Suppressor macrophage treated with lipopolysaccharide for 4 hours (primary cell): ENCODE data around the gene PAPPA2.
"Not testable (repeated sequence)": the region's sequence is repeated elsewhere in the genome, so short reads cannot be mapped to it uniquely, and the experiment has no call there.

ENCODE experiments used
- DNase-seq: peaks from one replicate; pipeline ENCODE4 v3.0.0-alpha.2; 2020

The PAPPA2 gene, protein sequence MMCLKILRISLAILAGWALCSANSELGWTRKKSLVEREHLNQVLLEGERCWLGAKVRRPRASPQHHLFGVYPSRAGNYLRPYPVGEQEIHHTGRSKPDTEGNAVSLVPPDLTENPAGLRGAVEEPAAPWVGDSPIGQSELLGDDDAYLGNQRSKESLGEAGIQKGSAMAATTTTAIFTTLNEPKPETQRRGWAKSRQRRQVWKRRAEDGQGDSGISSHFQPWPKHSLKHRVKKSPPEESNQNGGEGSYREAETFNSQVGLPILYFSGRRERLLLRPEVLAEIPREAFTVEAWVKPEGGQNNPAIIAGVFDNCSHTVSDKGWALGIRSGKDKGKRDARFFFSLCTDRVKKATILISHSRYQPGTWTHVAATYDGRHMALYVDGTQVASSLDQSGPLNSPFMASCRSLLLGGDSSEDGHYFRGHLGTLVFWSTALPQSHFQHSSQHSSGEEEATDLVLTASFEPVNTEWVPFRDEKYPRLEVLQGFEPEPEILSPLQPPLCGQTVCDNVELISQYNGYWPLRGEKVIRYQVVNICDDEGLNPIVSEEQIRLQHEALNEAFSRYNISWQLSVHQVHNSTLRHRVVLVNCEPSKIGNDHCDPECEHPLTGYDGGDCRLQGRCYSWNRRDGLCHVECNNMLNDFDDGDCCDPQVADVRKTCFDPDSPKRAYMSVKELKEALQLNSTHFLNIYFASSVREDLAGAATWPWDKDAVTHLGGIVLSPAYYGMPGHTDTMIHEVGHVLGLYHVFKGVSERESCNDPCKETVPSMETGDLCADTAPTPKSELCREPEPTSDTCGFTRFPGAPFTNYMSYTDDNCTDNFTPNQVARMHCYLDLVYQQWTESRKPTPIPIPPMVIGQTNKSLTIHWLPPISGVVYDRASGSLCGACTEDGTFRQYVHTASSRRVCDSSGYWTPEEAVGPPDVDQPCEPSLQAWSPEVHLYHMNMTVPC (N-terminal part only)

DNA sequence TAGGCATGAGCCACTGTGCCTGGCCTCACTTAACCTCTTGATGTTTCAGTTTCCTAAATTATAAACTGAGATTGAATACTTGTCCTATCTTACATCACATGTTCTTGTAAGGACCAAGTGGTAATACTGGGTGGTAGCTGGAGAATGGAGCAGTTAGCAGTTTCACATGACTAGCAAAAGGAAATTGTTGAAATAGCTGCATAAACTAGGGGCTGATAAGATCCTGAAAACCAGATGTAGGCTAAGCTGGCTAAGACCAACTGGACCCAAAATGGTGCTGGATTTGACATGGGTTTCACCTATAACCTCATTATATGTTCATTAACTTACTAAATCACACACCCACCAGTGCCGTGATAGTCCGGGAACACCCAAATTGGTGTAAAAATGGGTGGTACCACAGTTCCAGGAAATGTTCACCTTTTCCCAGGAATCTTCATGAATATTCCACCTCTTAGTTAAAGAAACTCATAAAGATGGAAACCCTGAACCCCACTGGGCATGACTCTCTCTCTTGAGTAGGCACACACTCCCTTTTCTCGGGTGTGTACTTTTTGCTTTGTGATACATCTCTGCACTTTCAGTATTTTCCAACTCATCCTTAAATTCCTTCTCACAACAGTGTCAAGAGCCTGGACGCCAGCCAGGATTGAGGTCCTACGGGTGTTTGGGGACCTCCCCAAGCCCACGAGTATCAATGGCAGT lies at the start of gene PAPPA2:
Gene PAPPA2, plus strand, starts transcription at position 502 of the 705 bp plus-strand sequence. CDS start 93,148 bp downstream, outside the sequence.
- DNase-seq: no peak

DNA sequence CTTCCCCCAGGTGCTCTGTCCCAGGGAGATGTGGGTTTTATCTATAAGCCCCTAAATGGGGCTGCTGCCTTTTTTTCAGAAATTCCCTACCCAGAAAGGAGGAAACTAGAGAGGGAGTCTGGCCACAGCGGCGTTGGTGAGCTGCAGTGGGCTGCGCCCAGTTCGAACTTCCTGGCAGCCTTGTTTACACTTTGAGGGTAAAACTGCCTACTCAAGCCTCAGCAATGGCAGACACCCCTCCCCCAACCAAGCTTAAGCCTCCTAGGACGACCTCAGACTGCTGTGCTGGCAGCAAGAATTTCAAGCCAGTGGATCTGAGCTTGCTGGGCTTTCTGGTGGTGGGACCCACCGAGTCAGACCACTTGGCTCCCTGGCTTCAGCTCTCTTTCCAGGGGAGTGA lies 46.2 kb upstream of the PAPPA2 start:
- no peak for DNase-seq

DNA sequence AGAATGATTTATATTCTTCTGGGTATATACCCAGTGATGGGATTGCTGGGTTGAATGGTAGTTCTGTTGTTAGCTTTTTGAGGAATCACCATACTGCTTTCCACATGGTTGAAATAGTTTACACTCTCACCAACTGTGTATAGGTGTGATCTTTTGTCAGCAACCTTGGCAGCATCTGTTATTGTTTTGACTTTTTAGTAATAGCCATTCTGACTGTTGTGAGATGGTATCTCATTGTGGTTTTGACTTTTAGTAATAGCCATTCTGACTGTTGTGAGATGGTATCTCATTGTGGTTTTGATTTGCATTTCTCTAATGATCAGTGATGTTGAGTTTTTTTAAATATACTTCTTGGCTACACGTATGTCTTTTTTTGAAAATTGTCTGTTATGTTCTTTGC lies 43.4 kb upstream of the PAPPA2 start:
- not testable (repeated sequence) for DNase-seq

DNA sequence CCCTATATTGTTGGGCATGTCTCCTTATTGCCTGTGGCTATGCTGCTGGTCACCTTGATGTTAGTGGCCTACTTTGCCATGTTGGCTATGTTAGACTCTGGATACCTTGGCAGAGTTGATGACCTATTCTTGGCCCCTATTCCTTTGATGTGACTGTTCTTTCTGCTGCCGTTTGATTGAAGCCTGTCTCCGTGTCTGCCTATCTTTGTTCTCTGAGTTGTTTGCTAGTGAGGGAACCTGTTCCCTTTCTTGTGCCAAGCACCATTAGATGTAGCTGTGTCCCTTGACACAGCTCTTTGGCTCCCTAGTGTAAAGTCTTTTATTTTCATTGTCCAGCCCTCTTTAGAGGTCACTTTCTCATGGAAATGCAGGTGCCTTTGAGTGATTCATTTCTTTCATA lies 28.7 kb upstream of the PAPPA2 start:
- DNase-seq: no peak

DNA sequence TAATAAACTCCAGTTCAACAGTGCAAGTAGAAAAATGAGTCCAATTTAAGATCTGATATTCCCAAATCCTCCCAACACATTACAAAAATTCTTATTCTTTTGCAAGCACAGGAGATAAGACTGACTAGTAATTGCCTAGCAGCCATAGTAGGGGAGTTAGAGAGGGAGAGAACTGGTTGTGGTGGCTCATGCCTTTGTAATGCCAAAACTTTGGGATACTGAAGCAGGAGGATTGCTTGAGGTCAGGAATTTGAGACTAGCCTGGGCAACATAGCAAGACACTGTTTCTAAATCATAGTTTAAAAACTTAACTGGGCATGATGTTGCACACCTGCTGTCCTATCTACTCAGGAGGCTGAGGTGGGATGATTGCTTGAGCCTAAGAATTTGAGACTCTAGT lies 26.7 kb upstream of the PAPPA2 start:
- no peak for DNase-seq

DNA sequence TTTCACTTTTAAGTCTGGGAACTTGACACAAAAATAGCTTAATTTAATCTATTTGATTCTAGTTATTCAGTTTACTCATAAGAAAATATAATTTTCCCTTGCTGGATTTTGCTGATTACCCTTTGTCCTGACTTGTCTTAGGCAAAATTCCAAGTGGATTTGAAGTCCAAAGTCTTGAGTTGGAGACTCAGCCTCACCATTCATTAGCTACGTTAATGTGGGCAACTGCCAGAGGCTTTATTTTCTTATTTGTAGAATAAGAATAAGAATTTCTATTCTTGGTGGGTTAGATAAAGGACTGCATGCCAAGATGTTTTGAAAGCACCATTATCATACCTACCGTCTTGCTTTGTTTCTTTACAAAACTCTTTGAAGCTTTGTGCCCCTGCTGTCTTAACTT lies 22.8 kb upstream of the PAPPA2 start:
- no peak for DNase-seq

DNA sequence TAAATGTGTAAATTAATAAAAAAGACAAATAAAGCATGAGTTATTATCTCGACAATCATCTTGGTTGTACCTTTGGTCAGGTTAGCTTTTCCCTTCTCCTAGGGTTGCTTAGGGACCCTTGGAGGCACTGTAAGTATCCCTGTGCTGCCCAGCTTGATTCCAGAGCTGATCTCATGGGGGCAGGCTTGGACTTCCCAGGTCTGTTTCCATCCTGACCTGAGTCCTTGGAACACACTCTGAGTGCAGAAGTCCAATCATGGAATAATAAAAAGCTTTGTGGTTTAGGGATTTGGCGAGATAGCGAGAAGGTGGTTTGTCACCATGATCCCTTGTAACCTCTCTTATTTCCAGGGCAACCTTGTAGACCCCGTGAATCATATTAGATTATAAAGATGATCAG lies 18.7 kb upstream of the PAPPA2 start:
- no peak for DNase-seq

DNA sequence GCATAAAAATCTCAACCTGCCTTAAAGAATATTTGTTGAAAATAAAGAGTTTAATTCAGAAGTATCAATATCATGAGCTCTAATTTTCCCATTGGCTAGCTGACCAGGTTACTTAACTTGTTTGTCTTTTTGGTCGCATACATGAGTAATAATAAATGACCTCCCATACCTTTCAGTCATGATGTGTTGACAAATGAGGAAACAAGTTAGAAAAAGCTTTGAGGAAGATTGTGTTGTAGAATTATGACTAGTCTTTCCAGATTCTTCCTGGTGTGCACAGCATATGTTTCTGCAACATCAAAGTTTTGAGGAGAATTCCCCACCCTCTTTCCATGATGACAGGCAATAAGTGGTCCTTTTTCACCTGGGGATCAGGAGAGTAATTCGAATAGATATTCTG lies 17.6 kb upstream of the PAPPA2 start:
- no peak for DNase-seq

DNA sequence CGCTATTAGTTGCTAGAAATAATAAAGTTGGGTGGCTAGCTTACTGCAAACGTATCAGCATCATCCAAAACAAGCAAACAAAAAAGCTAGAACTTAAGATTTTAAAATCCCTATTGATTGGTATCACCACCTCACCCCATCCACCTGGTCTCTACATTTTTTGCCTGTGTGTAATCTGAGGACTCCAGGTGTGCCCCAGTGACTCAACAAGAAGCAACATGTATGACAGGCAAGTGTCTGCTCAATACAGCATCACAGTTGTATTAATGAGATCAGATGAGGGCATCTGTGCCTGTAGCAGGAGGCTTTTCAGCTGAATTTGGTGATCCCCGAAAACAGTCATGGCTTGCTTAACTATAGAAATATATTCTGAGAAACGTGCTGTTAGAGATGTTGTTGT lies 14.6 kb upstream of the PAPPA2 start:
- DNase-seq: no peak

DNA sequence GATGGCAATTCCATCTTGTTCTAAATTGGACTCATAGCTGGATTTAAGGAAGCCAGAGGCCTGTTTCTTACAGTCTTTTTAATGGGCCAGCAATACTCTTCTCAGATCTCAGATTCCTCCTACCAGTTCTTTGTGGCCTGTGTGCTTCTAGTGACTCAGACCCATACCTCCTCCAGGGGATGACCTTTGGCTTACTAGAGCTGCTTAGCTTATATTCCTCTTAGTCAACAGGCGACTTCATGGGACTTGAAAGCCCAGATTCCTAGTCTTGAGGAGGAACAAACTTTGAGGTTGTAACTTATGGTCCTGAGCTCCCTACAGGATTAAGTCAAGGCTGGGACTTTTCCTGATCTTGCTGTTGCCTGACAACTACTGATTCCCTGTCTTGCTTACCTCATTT lies 12.4 kb upstream of the PAPPA2 start:
- no peak for DNase-seq

DNA sequence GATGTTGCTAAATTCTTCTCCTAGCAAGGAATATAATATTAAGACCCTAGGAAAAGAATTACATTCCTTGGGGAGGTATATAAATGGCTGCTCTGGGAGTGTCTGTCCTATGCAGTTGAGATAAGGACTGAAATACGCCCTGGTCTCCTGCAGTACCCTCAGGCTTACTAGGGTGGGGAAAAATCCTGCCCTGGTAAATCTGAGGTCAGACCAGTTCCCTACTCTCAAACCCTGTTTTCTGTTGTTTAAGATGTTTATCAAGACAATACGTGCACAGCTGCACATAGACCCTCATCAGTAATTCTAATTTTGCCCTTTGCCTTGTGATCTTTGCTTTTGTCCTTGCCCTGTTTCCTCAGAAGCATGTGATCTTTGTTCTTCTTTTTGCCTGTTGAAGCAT lies 11.2 kb upstream of the PAPPA2 start:
- not testable (repeated sequence) for DNase-seq

DNA sequence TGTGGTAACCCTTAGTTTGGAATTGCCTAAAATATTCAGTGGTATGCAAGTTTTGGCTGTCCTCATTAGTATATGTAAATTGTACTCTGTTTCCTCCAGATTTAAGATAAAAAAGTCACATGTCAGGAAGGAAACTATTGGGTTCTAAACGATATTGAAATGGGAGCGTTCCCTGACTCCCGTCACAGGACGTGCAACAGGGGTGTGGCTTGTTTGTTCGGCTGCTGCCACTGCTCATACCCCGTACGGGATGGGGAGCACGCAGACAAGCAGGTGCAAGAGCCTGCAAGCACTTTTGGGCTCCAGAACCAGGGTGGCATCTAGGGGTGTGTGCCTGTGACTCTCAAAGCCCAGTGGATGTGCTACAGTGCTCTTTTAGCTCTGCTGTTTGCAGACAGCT lies 6.2 kb upstream of the PAPPA2 start:
- no peak for DNase-seq

DNA sequence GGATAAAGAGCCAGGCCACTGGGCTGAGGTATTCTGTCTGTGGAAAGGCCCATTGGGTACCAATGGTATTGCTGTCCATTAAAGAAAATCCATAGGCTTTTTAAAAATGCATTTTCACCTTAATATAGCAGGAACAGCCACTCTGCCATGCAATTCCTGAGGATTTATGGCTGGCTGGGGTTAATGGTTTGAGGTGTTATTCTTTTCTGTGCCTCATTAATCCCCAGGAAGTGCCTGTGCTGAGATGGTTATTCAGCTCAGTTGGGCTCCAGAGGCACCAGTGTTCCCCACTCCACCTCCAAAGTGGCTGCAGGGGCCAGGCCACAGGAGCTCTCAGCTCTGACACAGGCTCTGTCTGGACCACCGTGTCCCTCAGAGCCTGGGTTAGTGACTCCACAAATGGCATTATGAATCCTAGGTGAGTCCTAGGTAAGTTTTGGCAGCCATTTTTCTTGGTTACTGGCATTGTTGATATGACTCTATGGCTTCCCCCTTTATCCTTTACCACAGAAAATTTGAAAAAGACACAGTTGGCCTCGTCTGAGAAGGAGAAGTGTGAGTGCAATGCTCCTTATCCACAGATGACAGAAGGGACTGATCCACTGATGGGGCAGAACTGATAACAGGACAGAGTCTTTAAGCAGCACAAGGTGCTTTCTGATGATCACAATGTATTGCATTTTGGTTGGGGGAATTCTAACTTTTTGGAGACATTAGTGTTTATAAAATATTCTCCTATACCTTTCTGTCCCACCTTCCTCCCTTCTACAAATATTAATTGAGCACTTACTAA lies 2.2 kb upstream of the PAPPA2 start:
- DNase-seq: no peak

DNA sequence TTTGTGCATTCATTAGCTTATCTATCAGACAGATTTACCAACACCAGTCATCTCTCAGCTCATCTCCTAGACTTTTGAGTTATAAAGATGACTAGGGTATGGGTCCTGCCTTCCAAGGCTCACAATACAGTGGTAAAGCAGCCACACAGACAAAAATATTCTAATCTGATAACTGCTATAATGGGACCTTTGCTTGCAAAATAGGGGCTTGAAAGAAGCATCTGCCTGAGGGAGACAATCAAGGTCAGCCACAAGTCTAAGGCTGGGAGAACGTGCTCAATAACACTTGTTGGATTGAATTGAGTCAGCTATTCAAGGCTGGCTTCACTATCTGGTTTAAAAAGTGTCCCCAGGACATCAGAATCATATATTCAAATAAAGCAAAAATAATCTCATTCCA lies 1.4 kb upstream of the PAPPA2 start:
- no peak for DNase-seq

DNA sequence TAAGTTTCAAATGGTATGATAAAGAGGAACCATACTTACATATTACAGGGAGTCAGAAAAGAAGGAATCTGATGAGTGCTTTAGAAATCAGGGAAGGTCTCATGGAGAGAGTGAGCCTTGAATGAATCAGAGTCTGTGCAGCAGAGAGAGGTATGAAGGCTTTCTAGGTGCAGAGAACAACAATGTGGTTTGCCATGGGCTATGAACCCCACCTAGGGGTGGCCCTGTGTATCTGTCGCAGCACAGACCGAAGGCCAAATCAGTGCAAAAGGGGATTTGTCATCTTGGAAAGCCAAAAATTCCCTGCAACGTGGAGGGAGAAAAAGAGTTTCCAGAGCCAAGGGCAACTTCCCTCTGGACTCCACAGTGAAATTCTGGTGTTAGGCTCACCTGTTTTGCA lies 3.5 kb downstream of the PAPPA2 start:
- DNase-seq: no peak

DNA sequence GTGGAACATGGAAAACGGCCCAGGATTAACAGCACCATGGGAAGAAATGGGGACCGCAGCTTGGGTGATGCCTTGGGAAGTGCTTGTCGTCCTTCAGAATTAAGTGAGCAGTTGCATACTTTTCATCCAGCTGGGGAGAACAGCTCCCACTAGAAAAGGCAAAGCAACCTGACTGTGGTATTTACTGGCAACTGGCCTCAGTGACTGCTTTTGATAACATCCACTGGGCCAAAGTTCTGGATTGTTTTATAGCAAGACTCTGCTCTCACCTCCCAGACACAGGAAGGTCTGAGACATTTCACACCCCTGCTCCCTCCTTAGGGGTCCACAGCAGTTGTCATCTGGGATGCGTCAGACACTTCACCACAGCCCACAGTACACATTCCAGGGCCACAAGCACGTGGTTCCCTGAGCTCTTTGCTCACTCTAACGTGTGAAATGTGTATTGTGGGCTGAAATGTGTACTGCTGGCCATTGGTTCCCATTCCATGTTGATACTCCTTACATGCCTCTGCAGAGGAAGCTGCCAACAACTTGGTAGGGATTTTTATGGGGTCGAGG lies 6.6 kb downstream of the PAPPA2 start:
- DNase-seq: no peak

DNA sequence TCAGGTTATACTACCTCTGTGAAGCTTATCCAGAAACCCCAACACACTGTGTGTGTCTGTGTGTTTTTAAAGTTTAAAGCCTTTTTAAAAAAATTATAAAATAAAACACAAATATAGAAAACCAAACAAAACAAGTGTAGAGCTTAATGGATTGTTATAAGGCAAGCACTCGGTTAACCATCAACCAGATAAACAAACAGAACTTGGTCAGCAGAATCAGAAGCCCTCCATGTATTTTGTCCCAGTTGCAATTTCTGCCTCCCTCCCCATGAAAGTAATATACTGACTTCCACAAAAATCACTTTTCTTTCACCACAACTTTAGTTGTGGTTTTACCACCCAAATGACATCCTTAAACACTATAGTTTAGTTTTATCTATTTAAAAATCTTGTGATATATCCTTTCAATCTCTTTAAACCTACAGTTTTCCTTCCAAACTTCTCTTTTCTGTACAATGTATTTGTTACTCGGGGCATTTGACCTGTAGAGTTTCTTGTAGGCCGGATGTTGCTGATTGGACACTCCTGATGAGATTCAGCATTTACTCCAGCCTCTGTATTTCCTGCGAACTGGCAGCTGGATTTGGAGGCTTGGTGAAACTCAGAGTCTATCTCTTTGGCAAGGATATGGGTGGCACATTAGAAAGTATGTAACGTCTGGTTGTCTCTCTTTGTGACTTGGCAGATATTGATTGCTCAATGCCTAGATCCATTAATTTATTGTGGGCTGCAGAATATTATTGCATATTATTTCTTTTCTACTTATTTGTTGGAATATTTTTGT lies 8.6 kb downstream of the PAPPA2 start:
- no peak for DNase-seq

DNA sequence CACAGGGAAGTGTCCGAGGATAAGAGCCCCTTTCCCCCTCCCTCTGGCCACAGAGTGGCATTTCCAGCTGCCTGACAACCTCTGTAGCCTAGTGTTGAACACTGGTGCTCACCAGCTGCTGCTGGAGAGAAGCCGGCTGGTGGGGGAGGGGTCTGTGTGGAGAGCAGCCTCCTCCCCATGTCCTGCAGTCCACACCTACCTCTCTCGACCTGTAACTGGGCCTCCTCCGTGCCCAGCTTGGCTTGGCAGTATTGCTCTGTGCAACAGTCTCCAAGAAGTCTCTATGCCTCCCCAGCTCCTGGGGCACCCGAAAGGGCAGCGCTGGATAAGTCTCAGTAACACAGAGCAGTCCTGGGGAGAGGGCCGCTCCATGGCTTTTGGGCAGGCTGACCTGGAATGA lies 17.0 kb downstream of the PAPPA2 start:
- DNase-seq: no peak

DNA sequence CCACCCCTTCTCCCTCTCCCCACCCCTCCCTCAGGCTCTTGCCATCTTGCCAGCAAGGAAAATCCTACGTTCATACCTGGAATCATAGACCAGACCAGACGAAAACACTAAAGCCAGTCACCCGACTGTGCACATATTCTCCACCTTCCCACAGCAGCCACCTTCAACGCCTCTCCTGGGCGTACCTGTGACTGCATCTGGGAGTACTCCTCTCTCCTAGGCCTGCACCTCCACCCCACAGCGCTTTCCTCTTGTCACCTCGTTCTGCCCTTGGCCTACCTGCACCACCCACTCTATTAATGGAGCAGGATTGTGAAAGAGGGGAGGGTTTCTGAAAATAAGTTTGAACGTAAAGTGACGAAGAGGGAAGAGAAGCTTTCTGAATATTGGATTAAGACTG lies 17.8 kb downstream of the PAPPA2 start:
- DNase-seq: no peak

DNA sequence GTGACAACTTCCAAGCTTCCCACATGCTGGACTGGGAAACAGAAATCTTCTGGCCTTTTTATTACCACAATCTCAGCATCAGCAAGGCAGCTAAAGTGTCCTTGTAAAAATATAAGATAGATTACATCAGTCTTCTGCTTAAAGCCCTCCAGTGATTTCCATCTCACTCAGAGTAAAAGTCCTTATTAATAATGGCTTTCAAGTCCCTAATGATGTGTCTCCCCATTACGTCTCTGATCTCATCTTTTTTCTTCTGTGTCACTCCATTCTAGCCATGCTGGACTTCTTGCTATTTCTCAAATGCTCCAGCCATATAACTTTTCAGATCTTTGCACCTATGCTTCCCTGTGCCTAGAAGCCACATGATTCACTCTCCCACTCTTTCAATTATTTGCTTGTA lies 22.1 kb downstream of the PAPPA2 start:
- DNase-seq: no peak

DNA sequence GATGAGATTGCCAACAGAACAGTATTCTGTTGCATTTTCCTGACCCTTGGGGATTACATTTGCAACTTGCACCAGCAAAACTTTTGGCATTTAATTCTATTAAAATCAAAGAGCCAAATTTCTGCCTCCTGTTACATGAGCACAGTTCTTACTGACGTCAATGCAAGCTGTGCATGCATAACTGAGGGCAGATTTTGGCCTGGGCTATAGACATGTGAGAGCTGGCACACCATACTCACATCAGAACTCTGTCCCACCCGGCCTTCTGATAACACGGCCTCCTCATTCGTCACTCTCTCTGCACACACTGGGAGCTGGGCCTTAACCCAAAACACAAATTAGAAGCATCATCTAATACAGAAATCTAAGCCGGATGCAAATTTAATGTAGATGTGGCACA lies 31.5 kb downstream of the PAPPA2 start:
- no peak for DNase-seq
